HepG2 (cell line): ENCODE measurements around the gene PSKH1. TPM values are rescaled to one million over a fixed set of nuclear protein-coding genes. Genes with fewer than 3 reads are reported as not detected.
A peak's percentile ranks its signal among the peaks of the same experiment; 100 is the strongest.

Experiments
- GABPB1 ChIP-seq: IDR thresholded peaks from 2 replicates; pipeline ENCODE4 v1.6.1; 2016; ENCODE audit warnings: mild to moderate bottlenecking, missing genetic modification reagents, moderate library complexity, missing compliant biosample characterization
- JDP2 ChIP-seq: sonication (generic); formaldehyde crosslinking; IDR thresholded peaks from 2 replicates; pipeline ENCODE4 v1.8.1; 2022; ENCODE audit warnings: missing genetic modification reagents, borderline replicate concordance
- MEIS2 ChIP-seq: sonication (generic); formaldehyde crosslinking; IDR thresholded peaks from 2 replicates; pipeline ENCODE4 v1.9.0; 2021; ENCODE audit warnings: mild to moderate bottlenecking, missing genetic modification reagents
- MXI1 ChIP-seq: IDR thresholded peaks from 3 replicates; pipeline ENCODE4 v1.6.1; 2012; ENCODE audit warnings: low read depth, low read length, inconsistent platforms, borderline replicate concordance
- NBN ChIP-seq: fragments of 450-650 bp; conservative IDR thresholded peaks from 2 replicates; pipeline ENCODE4 v1.6.1; 2017
- NFE2 ChIP-seq: sonication (generic); formaldehyde crosslinking; IDR thresholded peaks from 2 replicates; pipeline ENCODE4 v1.4.0; 2020; ENCODE audit warnings: missing genetic modification reagents
- PPARG ChIP-seq: conservative IDR thresholded peaks from 2 replicates; pipeline ENCODE4 v1.6.1; 2016; ENCODE audit warnings: missing biosample characterization, missing genetic modification reagents
- SATB2 ChIP-seq: sonication (generic); formaldehyde crosslinking; IDR thresholded peaks from 2 replicates; pipeline ENCODE4 v1.5.0; 2020; ENCODE audit warnings: missing genetic modification reagents
- TBL1XR1 ChIP-seq: fragments of 150-350 bp; IDR thresholded peaks from 2 replicates; pipeline ENCODE4 v1.6.1; 2014; ENCODE audit warnings: borderline replicate concordance, low read length; ENCODE audit not compliant: partially characterized antibody
- ZBTB7B ChIP-seq: sonication (generic); formaldehyde crosslinking; IDR thresholded peaks from 2 replicates; pipeline ENCODE4 v1.4.0; 2020; ENCODE audit warnings: missing genetic modification reagents
- ZNF180 ChIP-seq: sonication (generic); formaldehyde crosslinking; IDR thresholded peaks from 2 replicates; pipeline ENCODE4 v1.4.0; 2020; ENCODE audit warnings: low read depth, missing genetic modification reagents, borderline replicate concordance
- ZNF296 ChIP-seq: sonication (generic); formaldehyde crosslinking; conservative IDR thresholded peaks from 2 replicates; pipeline ENCODE4 v1.5.0; 2020; ENCODE audit warnings: mild to moderate bottlenecking, missing genetic modification reagents
- ZNF589 ChIP-seq: sonication (generic); formaldehyde crosslinking; conservative IDR thresholded peaks from 2 replicates; pipeline ENCODE4 v1.8.0; 2022; ENCODE audit warnings: mild to moderate bottlenecking, moderate library complexity, missing genetic modification reagents
- ZSCAN12 ChIP-seq: sonication (generic); formaldehyde crosslinking; IDR thresholded peaks from 2 replicates; pipeline ENCODE4 v1.9.0; 2021; ENCODE audit warnings: mild to moderate bottlenecking, missing genetic modification reagents
- polyA plus RNA-seq, 8 experiments: library from polyadenylated mRNA; depleted of rRNA in 3 of 8; stranded (reverse) in 7 of 8; unstranded in 1 of 8; fragments of >200 nt; fragmentation: Illumina TruSeq in 4 of 8; extraction: Trizol in 4 of 8; gene quantifications; 2 replicates each; pipeline versions ENCODE4 v1.2.1 to v1.2.3, GENCODE V29; 2011 to 2016; ENCODE audit warnings: low read depth in 4 of 8, missing spikeins in 1 of 8, mixed read lengths in 1 of 8; ENCODE audit not compliant: insufficient read depth in 1 of 8
- total RNA-seq, 5 experiments: library from RNA; depleted of rRNA; stranded (reverse); fragments of >200 nt; fragmentation: Illumina TruSeq; extraction: Trizol; gene quantifications; 2 replicates each; pipeline ENCODE4 v1.2.3, GENCODE V29; 2016; ENCODE audit warnings: low read depth in 1 of 5
- TF ChIP-seq, protein P1 (sequence below): sonication (generic); formaldehyde crosslinking; IDR thresholded peaks from one replicate; pipeline ENCODE4 v1.5.1; 2020; ENCODE audit warnings: mild to moderate bottlenecking, missing genetic modification reagents; ENCODE audit errors: not compliant biosample characterization
- TF ChIP-seq, protein P2 (sequence below): sonication (generic); formaldehyde crosslinking; IDR thresholded peaks from 2 replicates; pipeline ENCODE4 v1.5.0; 2020; ENCODE audit warnings: missing genetic modification reagents
- TF ChIP-seq, protein P3 (sequence below): sonication (generic); formaldehyde crosslinking; IDR thresholded peaks from 2 replicates; pipeline ENCODE4 v1.9.0; 2021; ENCODE audit warnings: missing genetic modification reagents, mild to moderate bottlenecking, borderline replicate concordance

PSKH1 gene
- total and polyA plus RNA-seq, 2 of the 13 experiments (the other 11 are each of a cell fraction or from before 2014, with no cell fraction given): 8.4 to 19.1 TPM

DNA sequence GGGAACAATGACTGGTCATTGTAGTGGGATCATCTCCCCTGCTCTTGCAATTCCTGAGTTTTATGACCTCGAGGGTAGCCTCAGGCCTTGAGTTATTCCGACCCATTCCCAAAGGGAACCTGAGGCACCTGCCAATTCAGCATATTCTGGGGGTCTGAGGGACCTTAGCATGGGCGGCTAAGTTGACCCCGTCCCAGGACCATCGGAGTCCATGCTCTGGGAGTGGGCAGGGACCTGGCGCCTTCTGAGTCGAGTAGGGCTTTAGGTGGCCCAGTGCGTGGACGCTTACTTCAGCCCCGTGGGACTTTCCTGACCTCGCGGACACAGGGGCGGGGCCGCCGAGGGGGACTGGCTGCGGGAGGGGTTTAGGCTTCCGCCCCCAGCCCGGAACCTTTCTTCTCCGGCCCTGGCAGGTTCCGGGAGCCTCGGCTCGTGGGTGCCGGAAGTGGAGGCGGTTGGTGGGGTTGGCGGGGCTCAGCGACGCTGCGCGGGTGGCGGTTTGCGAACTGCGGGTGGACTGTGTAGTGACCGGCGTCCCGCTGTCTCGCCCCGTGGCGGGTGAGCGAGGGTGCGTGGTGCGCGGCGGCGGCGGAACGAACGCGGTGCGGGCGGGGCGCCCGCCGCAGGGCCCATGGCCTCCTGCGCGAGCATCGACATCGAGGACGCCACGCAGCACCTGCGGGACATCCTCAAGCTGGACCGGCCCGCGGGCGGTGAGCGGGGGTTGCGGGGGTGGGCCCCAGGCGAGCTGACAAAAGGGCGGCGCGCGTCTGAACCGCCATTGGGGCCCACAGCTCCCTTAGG, 20.2 kb upstream of the PSKH1 start, which contains the start of gene EDC4 (continued):
- no peak for TF ChIP-seq NBN
- no peak for TF ChIP-seq ZNF296
- peak; percentile 75 for TF ChIP-seq TBL1XR1
- TF ChIP-seq, protein P1, sequence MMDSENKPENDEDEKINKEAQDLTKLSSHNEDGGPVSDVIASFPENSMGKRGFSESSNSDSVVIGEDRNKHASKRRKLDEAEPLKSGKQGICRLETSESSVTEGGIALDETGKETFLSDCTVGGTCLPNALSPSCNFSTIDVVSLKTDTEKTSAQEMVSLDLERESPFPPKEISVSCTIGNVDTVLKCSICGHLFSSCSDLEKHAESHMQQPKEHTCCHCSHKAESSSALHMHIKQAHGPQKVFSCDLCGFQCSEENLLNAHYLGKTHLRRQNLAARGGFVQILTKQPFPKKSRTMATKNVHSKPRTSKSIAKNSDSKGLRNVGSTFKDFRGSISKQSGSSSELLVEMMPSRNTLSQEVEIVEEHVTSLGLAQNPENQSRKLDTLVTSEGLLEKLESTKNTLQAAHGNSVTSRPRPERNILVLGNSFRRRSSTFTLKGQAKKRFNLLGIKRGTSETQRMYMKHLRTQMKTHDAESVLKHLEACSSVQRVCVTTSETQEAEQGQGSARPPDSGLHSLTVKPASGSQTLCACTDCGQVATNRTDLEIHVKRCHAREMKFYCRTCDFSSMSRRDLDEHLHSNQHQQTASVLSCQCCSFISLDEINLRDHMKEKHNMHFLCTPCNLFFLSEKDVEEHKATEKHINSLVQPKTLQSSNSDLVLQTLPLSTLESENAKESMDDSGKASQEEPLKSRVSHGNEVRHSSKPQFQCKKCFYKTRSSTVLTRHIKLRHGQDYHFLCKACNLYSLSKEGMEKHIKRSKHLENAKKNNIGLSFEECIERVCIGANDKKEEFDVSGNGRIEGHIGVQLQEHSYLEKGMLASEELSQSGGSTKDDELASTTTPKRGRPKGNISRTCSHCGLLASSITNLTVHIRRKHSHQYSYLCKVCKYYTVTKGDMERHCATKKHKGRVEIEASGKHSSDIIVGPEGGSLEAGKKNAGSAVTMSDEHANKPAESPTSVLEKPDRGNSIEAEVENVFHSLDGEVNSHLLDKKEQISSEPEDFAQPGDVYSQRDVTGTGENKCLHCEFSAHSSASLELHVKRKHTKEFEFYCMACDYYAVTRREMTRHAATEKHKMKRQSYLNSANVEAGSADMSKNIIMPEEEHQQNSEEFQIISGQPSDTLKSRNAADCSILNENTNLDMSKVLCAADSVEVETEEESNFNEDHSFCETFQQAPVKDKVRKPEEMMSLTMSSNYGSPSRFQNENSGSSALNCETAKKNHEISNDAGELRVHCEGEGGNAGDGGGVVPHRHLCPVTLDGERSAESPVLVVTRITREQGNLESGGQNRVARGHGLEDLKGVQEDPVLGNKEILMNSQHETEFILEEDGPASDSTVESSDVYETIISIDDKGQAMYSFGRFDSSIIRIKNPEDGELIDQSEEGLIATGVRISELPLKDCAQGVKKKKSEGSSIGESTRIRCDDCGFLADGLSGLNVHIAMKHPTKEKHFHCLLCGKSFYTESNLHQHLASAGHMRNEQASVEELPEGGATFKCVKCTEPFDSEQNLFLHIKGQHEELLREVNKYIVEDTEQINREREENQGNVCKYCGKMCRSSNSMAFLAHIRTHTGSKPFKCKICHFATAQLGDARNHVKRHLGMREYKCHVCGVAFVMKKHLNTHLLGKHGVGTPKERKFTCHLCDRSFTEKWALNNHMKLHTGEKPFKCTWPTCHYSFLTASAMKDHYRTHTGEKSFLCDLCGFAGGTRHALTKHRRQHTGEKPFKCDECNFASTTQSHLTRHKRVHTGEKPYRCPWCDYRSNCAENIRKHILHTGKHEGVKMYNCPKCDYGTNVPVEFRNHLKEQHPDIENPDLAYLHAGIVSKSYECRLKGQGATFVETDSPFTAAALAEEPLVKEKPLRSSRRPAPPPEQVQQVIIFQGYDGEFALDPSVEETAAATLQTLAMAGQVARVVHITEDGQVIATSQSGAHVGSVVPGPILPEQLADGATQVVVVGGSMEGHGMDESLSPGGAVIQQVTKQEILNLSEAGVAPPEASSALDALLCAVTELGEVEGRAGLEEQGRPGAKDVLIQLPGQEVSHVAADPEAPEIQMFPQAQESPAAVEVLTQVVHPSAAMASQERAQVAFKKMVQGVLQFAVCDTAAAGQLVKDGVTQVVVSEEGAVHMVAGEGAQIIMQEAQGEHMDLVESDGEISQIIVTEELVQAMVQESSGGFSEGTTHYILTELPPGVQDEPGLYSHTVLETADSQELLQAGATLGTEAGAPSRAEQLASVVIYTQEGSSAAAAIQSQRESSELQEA (CRISPR knock-in tag): peak; percentile 81
- TF ChIP-seq MXI1: peak; percentile 77; the same call in 1 of the 3 replicates
- TF ChIP-seq SATB2 (CRISPR knock-in tag): 0 out of 2 replicates have a peak, but pooled peaks have one; percentile 33
- TF ChIP-seq PPARG: peak; percentile 73; the same call in 1 of the 2 replicates
- TF ChIP-seq, protein P2, sequence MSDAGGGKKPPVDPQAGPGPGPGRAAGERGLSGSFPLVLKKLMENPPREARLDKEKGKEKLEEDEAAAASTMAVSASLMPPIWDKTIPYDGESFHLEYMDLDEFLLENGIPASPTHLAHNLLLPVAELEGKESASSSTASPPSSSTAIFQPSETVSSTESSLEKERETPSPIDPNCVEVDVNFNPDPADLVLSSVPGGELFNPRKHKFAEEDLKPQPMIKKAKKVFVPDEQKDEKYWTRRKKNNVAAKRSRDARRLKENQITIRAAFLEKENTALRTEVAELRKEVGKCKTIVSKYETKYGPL: no peak
- TF ChIP-seq JDP2 (CRISPR knock-in tag): peak; percentile 78; the same call in 1 of the 2 replicates
- TF ChIP-seq MEIS2 (CRISPR knock-in tag): peak; percentile 67
- peak; percentile 86 for TF ChIP-seq ZBTB7B (CRISPR knock-in tag)
- peak; percentile 25; the same call in 1 of the 2 replicates for TF ChIP-seq NFE2
- peak; percentile 88; the same call in 1 of the 2 replicates for TF ChIP-seq ZSCAN12 (CRISPR knock-in tag)
- TF ChIP-seq GABPB1 (CRISPR knock-in tag): peak; percentile 99
- TF ChIP-seq ZNF589 (CRISPR knock-in tag): peak; percentile 90; the same call in 1 of the 2 replicates
- TF ChIP-seq ZNF180 (CRISPR knock-in tag): no peak
- TF ChIP-seq, protein P3, sequence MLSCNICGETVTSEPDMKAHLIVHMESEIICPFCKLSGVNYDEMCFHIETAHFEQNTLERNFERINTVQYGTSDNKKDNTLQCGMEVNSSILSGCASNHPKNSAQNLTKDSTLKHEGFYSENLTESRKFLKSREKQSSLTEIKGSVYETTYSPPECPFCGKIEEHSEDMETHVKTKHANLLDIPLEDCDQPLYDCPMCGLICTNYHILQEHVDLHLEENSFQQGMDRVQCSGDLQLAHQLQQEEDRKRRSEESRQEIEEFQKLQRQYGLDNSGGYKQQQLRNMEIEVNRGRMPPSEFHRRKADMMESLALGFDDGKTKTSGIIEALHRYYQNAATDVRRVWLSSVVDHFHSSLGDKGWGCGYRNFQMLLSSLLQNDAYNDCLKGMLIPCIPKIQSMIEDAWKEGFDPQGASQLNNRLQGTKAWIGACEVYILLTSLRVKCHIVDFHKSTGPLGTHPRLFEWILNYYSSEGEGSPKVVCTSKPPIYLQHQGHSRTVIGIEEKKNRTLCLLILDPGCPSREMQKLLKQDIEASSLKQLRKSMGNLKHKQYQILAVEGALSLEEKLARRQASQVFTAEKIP (CRISPR knock-in tag): no peak
